GM21786 (cell line): ENCODE data around the gene REEP5.
"Not testable (repeated sequence)": the region's sequence is repeated elsewhere in the genome, so short reads cannot be mapped to it uniquely, and the experiment has no call there.

Experiments used
- ATAC-seq: cut with Tn5 transposase; IDR thresholded peaks from one replicate; pipeline ENCODE4 v1.9.1; 2021; ENCODE audit not compliant: unreplicated experiment

REEP5 gene

GRCh38 chr5:112921833-112922817 lies at the start of gene REEP5:
TSS of gene REEP5 (minus strand) at chr5:112922227. CDS start at chr5:112922190, 37 bp downstream.
- peak; percentile 48 for ATAC-seq

GRCh38 chr5:112971276-112971675 lies 49.2 kb upstream of the REEP5 start:
- ATAC-seq: no peak

- no peak for ATAC-seq
These were observed 46.5 kb upstream of the REEP5 start for GRCh38 chr5:112968411-112969106.

- no peak for ATAC-seq
These were observed 45.6 kb upstream of the REEP5 start for GRCh38 chr5:112967520-112968083.

GRCh38 chr5:112965733-112966306 lies 43.8 kb upstream of the REEP5 start:
- ATAC-seq: no peak

- ATAC-seq: not testable (repeated sequence)
These were observed 41.3 kb upstream of the REEP5 start for GRCh38 chr5:112963374-112963733.

GRCh38 chr5:112960863-112961504 lies 39.0 kb upstream of the REEP5 start:
- no peak for ATAC-seq

GRCh38 chr5:112960315-112960714 lies 38.3 kb upstream of the REEP5 start:
- no peak for ATAC-seq

- not testable (repeated sequence) for ATAC-seq
These were observed 37.8 kb upstream of the REEP5 start for GRCh38 chr5:112959872-112960271.

- peak; percentile 87 for ATAC-seq
These were observed 36.4 kb upstream of the REEP5 start for GRCh38 chr5:112958093-112959088.

GRCh38 chr5:112957036-112957808 lies 35.2 kb upstream of the REEP5 start:
- no peak for ATAC-seq

- no peak for ATAC-seq
These were observed 34.6 kb upstream of the REEP5 start for GRCh38 chr5:112956606-112957005.

- ATAC-seq: peak; percentile 95
These were observed 29.2 kb upstream of the REEP5 start for GRCh38 chr5:112951124-112951702.

GRCh38 chr5:112948458-112948857 lies 26.4 kb upstream of the REEP5 start:
- ATAC-seq: no peak

GRCh38 chr5:112940670-112941069 lies 18.6 kb upstream of the REEP5 start:
- ATAC-seq: no peak

- no peak for ATAC-seq
These were observed 16.3 kb upstream of the REEP5 start for GRCh38 chr5:112938286-112938685.

GRCh38 chr5:112935675-112936074 lies 13.6 kb upstream of the REEP5 start:
- no peak for ATAC-seq

- ATAC-seq: no peak
These were observed 12.3 kb upstream of the REEP5 start for GRCh38 chr5:112934366-112934663.
